HK-2 (cell line): ENCODE measurements around the gene HS3ST3A1.
A peak's percentile ranks its signal among the peaks of the same experiment; 100 is the strongest.

Experiments
- DNase-seq: peaks from one replicate; pipeline ENCODE4 v3.0.0-alpha.2; 2018; ENCODE audit not compliant: unreplicated experiment

The HS3ST3A1 gene

DNA sequence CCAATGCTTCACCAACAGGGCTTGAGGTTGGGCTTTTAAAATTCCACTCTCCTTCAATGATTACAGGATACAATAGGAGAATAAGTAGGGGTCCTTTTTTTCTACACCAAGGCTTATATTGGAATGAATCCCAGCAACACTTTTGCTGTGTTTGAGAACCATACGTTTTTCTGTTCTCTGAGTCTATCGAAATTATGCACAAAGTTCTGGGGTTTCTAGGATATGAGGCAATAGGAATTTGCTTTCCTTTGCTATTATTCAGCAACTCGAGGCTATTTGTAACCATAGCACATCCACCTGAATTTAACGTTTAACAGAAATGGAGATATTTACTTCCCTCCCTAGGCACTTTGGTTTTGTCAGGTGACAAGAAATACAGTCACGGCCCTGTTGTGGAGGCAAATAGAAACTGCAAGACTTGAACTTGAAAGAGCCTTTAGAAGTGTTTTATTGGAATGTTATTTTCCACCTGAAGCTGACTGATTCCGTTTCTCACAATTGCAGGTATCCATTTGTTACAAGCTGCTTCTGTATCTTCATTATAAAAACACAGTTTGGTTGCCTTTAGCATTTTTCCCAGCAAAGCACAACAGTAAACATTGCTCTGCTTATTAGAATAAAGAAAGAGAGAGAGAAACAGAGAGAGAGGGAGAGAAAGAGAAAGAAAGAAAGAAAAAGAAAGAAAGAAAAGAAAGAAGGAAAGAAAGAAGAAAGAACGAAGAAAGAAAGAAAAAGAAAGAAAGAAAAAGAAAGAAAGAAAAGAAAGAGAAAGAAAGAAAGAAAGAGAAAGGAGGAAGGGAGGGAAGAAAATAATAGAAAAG is 109.6 kb downstream of the HS3ST3A1 start:
- no peak for DNase-seq

DNA sequence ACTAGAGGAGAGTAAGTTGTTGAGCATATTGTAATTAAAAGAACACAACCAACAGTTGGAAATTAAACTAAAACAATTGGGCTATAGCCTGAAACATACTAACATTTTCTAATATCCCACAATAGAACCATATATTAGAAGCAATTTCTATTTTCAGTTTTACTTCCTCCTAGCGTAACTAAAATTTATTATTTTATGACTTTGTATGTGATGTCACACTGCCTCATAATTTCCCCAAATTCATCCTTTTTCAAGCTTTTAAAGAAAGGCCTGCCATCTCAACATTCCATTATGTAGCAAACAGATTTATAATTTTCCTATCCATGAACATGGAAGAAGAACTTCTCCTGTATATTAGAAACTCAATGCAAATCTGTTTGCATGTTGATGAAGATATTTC is 110.2 kb downstream of the HS3ST3A1 start:
- no peak for DNase-seq

DNA sequence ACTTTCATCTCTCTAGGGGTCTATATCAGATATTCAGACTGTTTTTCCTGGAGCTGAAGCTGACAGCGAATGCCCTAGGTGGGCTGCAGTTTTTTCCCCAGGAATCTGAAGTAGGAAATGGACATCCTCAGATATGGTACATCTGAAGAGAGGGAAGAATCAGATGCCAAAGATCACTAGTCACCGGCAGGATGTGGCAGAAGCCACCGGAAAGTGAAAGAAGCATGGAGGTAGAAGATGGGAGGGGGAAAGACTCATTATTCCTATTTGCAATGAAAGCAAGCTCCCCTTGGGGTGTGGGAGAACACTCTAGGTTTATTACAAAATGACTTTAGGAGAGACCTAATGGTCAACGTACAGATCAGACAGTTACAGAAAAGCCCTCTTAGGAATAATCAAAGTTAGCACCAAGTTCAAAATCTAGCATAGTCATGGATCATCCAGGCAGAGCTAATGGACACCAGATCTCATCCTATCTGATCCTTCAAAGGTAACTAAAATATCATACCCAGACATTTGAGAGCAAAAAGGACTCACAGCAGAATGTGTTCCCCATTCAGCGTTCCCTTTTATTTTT is 110.7 kb downstream of the HS3ST3A1 start:
- DNase-seq: peak; percentile 38

DNA sequence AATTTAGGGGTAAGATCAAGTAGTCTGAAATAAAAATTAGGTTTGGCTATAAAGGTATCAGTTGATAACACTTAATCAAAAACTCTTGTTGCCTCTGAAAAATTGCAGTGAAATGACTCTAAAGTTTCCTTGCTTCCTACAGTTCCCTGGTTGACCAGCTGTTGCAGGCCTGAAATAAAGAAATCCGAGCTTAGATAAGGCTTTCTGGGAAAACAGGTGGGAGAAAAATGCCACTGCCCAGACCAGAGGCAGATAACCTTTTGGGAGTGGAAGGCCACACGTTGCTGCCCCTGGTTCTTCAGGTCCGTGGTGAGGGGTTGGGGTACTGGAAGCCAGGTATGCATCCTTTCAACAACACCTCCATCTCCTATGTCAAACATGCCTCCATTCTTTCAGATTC is 111.3 kb downstream of the HS3ST3A1 start:
- no peak for DNase-seq

DNA sequence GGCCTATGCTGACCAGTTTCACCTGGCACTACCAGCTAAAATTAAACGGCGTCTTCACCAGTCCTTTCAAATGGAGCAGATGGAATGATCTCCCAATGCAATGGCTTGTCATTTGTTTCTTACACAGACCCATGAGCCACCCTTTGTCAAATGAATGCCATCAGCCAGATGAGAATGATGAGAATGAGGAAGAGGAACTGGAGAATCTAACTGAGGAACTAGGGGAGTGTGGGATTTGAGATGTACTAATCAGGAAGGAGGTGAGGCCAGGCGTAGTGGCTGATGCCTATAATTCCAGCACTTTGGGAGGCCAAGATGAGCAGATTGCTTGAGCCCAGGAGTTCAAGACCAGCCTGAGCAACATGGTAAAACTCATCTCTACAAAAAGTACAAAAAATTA is 116.4 kb downstream of the HS3ST3A1 start:
- DNase-seq: no peak

DNA sequence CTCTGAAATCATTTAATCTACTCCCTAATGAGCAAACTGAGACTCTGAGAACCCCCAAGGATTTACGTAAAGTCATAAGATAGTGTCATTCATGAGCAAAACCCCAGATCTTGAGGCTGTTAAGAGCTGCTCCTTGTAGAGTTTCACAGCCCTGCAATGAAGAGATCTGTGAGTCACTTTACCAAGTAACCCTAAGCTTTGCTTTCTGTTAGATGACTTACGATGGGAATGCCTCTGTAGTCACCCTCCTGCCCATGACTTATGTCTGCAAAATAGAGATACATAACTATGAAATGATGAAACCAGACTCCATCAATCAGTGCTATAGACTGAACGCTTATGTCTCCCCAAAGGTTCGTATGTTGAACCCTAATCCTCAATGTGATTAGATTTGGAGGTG is 117.7 kb downstream of the HS3ST3A1 start:
- no peak for DNase-seq

DNA sequence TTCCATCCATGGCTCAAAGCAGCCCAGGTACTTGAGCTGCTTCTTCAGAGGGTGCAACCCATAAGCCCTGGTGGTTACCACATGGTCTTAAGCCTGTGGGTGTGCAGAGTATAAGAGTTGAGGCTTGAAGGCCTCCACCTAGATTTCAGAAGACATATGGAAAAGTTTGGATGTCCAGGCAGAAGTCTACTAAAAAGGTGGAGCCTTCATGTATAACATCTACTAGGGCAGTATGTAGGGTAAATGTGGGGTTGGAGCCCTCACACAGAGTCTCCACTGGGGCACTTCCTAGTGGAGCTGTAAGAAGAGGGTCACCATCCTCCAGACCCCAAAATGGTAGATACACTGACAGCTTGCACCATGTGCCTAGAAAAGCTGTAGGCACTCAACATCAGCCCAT is 120.9 kb downstream of the HS3ST3A1 start:
- DNase-seq: no peak

DNA sequence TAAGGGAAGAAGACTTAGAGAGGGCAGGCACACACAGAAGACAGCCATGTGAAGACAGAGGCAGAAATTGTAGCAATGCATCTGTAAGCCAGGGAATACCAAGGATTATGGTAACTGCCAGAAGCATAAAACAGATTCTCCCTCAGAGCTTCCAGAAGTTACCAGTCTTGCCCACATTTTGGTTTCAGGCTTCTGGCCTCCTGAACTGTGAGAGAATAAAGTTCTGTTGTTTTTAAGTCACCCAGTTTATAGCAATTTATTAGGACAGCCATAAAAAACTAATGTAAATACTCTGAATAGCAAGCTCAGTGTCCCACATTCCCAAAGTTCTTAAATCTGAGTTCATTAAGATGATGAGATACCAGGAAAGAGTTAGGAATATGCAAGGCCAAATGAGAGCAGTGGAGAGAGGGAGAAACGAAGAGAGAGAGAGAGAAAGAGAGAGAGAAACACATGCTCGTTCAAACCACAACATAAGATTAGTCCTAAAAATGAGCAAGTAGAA is 123.4 kb downstream of the HS3ST3A1 start:
- no peak for DNase-seq

DNA sequence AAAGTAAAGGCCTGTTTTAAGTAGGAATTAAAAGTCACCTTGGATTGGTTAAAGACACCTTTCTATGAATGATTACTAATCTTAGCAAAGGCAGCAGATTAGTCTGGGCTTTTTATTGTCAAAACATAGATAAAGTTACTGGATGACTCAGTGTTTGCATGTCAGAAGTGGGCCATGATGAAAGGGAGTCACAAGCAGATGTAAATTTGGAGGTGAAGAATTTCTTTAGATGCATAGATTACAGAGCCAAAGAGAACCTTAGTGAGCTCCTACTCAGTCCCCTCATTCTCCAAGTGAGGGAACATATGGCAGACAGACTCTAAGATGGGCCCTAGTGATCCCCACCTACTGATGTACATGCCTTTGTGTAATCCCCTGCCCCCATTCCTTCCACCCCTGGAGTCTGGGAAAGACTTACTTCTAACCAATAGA is 124.5 kb downstream of the HS3ST3A1 start:
- DNase-seq: no peak

DNA sequence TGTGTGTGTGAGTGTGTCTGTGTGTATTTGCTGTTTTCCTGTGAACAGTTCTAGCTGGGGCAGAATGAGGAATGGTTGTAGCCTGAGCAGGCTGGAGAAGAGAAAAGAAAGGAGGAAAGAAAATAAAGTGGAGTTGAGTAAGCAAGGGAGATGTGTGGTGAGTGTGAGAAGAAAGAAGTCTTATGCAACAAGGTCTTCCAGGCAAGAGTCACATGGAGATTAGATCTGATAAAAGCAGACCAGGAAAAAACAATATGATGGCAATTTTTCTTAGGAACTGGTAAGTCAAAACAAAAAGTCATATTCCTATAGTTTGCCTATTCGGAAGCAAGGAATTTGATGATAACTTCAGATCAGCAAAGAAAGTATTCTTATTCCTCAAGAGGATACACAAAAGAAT is 125.0 kb downstream of the HS3ST3A1 start:
- no peak for DNase-seq

DNA sequence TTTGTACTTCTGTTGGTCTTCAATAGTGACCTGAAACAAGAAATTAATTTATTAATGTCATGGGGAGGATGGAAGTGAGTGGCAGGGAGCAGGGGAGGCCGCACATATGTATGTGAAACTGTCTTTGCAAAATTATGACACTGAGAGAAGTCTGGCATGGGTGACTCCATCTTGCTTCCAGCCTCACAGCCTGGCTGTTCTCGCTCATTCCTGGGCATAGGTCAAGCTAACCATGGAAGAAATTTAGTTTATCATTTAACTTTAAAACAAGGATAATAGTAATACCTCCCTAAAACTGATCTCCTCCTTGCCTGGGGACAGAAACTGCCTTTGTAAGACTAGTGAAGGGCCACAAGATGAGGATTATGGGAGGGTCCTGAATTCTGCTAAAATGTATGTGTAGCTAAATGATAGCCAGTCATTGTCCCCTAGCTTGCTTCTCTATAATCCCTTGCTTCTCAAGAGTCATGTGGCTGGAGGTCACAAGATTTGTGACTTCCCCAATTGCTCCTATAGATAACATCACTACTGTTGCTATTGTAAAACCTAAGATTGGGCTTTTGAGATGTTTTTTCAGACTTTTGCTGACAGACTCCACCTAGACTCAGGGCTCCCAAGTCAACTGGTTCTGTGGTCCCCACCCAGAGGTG is 126.0 kb downstream of the HS3ST3A1 start:
- DNase-seq: no peak

DNA sequence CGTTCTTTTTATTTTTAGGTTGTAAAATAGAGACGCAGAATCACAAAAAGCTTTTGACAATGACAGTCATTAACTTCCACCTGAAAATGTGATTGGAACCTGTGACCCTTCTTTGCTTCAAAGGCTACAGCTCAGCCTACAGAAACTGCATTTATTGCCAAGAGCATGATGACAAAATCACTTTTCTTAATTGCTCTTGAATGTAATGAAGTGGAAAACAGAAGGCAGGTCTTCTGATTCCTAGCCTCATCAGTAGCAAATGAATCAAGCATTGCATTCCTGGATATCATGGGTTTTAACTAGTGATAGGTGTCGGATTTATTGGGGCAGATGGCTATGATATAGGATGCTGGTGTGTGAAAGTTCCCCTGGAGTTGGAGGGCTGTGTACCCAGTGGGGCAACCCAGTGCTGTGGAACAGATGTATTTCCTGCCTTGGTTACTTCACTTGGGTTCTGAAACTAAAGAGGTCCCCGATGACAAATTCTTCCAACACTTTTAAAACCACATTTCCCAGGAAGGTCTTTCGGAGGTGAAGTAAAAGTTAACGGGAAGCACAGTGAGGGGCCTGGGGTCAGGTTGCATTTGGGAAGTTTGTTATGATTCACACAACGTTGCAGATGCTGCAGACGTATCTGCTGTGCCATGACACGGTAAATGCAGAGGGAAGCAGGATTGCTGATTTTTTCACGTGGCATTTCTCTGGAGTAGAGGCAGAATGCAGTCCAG is 127.5 kb downstream of the HS3ST3A1 start:
- DNase-seq: no peak

DNA sequence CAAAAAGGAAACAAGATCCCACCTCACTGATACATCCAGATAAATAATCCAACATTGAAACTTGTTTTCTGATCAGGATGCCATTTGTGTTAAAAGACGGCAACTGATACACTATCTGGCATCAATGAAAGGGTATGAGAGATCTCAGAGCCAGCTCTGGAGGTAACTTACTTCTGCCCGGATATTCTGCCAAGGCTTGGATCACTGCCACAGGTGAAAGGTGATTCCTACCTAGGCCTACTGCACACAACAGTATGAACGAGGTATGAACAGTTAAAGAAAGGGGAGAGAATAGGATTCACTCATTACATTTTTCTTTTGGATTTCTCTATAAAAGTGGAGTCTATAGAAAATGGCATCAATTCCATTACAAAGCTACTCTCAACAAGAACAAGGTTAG is 136.1 kb downstream of the HS3ST3A1 start:
- DNase-seq: no peak

DNA sequence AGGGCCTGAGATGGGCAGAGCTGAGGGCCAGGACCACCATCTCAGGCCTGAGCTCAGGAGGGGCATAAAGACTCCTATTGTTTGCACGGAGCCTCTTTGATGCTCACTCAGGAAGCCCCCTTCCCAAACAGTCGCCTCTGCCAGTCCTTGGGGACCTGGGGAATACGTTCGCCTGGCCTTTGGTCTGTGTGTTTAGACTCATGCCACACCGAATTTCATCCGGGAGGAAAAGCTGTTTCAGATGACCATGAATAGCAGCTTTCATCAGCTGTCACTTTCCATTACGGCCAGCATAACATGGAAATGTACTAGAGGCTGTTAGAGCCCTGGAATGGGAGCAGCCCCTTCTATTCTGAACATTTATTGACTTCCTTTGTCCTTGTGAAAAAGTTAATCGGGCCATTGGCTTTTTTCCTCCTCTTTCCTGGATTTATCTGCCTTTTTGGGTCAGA is 139.0 kb downstream of the HS3ST3A1 start:
- DNase-seq: no peak

DNA sequence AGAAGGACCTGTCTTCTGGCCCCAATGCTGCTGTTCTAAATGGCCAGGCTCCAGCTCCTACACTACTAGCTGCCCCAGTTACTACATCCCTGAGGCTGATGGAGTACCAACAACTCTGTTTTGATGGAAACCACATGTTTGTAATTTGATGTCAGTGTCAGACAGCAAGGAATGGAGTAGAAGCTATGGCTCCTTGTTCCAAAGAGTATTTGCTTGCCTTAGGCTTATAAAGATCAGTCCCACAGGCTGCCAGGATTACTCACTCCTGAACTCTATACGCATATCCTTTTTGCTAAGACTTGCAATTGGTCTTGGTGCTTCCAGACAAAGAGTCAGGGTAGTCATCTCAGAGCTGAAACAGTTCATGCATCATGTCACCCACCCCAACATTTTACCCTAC is 139.6 kb downstream of the HS3ST3A1 start:
- DNase-seq: no peak

DNA sequence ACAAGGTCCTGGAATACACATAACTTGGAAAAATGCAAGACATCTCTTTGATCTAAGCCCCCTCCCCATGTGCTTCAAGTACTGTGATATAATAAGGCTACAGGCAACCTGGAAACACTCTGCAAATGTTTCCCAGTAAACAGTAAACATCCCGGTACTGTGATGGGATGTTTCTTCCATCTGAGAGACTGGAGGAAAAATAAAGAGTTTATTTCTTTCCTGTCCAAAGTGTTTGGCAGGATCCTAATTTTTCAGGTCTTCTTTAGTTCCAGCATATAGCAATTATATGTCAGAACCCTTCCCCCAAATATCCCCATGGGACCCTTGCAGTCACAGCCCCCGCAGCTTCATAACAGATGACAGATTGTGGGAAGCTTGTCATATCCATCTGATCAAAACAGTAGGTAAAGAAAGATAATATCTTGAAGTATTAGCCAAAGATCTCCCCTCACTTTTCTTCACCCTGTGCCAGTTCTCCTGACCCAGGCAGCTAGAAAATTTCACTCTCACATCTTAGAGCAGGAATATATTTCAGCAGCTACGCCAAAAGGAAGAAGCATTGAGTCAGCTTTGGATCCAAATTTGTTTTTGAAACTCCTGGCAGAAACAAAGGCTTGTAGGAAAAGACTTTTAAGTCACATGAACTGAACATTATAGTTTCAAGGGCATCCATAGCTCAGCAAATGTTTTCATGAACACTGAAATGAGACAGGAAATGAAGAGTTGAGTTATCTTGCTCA is 141.3 kb downstream of the HS3ST3A1 start:
- no peak for DNase-seq

DNA sequence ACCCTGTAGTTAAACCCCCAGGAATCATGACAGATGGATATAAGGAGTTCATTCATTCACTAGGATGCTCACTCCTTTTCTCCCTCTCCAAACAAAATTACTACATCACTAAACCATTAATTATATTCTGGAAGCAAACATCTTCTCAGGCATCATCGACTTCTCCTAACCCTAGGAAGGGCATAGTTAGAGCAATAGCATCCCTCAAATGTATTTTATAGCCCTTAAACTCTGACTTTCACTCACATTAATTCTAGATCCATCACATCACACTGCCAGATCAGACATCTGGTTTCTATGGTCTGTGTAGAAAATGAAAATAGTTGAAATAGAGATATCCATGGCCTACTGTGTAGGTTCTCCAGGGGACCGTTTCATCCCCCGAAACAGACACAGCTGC is 143.9 kb downstream of the HS3ST3A1 start:
- no peak for DNase-seq
